Mesothelial cell of epicardium (in vitro differentiated cells): ENCODE results near the gene ARFGAP3. TPM values are rescaled to one million over a fixed set of nuclear protein-coding genes. Genes with fewer than 3 reads are reported as not detected.
A peak's percentile ranks its signal among the peaks of the same experiment; 100 is the strongest.

Source experiments
- DNase-seq, 2 experiments: peaks; one replicate each; pipeline ENCODE4 v3.0.0; 2021; ENCODE audit warnings: low spot score in 2 of 2; ENCODE audit not compliant: unreplicated experiment in 2 of 2
- H3K27ac Mint-ChIP-seq: 2 replicates; pipeline ENCODE4 v1.8.0; 2021; ENCODE audit warnings: mixed read lengths
- H3K27me3 Mint-ChIP-seq: 2 replicates; pipeline ENCODE4 v1.8.0; 2021; ENCODE audit warnings: low read depth, mixed read lengths
- H3K36me3 Mint-ChIP-seq: 2 replicates; pipeline ENCODE4 v1.8.0; 2021; ENCODE audit warnings: mixed read lengths
- H3K4me1 Mint-ChIP-seq: 2 replicates; pipeline ENCODE4 v1.8.0; 2021; ENCODE audit warnings: mixed read lengths
- H3K4me3 Mint-ChIP-seq: 2 replicates; pipeline ENCODE4 v1.8.0; 2021; ENCODE audit warnings: mild to moderate bottlenecking, moderate library complexity, mixed read lengths
- H3K9me3 Mint-ChIP-seq: 2 replicates; pipeline ENCODE4 v1.8.0; 2021; ENCODE audit warnings: mixed read lengths
- CTCF ChIP-seq: fragments of 200-600 bp; sonication (generic); IDR thresholded peaks from one replicate; pipeline ENCODE4 v1.5.0; 2021; ENCODE audit warnings: antibody characterized with exemption; ENCODE audit not compliant: unreplicated experiment
- total RNA-seq: library from RNA; stranded (reverse); gene quantifications from 3 replicates; pipeline ENCODE4 v1.2.1, GENCODE V29; 2021

Gene ARFGAP3
- total RNA-seq, 1 donor from 2014 or later = 33.4 TPM

GRCh38 chr22:42813501-42813900 is 43.6 kb downstream of the ARFGAP3 start:
- Mint-ChIP-seq H3K9me3 (no peaks in the 10 kb centered on the region), H3K4me3 (no peak overlapping the region), H3K27ac (no peak overlapping the region), H3K4me1 (peaks cover 4% of the 10 kb centered on the region), H3K36me3 (peaks cover 26% of the 10 kb centered on the region), H3K27me3 (no peaks in the 10 kb centered on the region)
- DNase-seq = no peak
- no peak for TF ChIP-seq CTCF

GRCh38 chr22:42811459-42811858 is 45.6 kb downstream of the ARFGAP3 start:
- Mint-ChIP-seq H3K27ac (no peak overlapping the region), H3K4me1 (peaks cover 2% of the 10 kb centered on the region), H3K27me3 (no peaks in the 10 kb centered on the region), H3K4me3 (no peak overlapping the region), H3K9me3 (no peaks in the 10 kb centered on the region), H3K36me3 (peaks cover 40% of the 10 kb centered on the region)
- no peak for DNase-seq
- TF ChIP-seq CTCF = no peak

GRCh38 chr22:42808521-42808920 is 48.6 kb downstream of the ARFGAP3 start:
- no peak overlapping the region for H3K4me3 Mint-ChIP-seq
- H3K9me3 Mint-ChIP-seq = no peaks in the 10 kb centered on the region
- TF ChIP-seq CTCF = no peak
- no peaks in the 10 kb centered on the region for H3K4me1 Mint-ChIP-seq
- H3K36me3 Mint-ChIP-seq = peaks cover 53% of the 10 kb centered on the region
- no peak overlapping the region for H3K27ac Mint-ChIP-seq
- no peak for DNase-seq
- no peaks in the 10 kb centered on the region for H3K27me3 Mint-ChIP-seq

GRCh38 chr22:42807185-42807584 is 49.9 kb downstream of the ARFGAP3 start:
- Mint-ChIP-seq H3K27me3 (no peaks in the 10 kb centered on the region), H3K36me3 (peaks cover 49% of the 10 kb centered on the region), H3K9me3 (no peaks in the 10 kb centered on the region), H3K4me1 (no peaks in the 10 kb centered on the region), H3K4me3 (no peak overlapping the region), H3K27ac (no peak overlapping the region)
- TF ChIP-seq CTCF = no peak
- DNase-seq = peak in 1 of 2 experiments; percentile 13

- Mint-ChIP-seq H3K36me3 (peaks cover 47% of the 10 kb centered on the region), H3K27ac (no peak overlapping the region), H3K4me3 (no peak overlapping the region), H3K27me3 (no peaks in the 10 kb centered on the region), H3K4me1 (no peaks in the 10 kb centered on the region), H3K9me3 (no peaks in the 10 kb centered on the region)
- no peak for DNase-seq
- TF ChIP-seq CTCF = no peak
Observed at GRCh38 chr22:42805998-42806830, 50.9 kb downstream of the ARFGAP3 start.
